ENCODE results near the gene NRP2.

The NRP2 gene

GRCh38 chr2:205684871-205685313 lies 2.6 kb downstream of the NRP2 start:
- ATAC-seq, result no peak
- TF ChIP-seq ZFP3 (CRISPR knock-in tag; IDR thresholded peaks at IDR 0.05) (no peak), CSDC2 (CRISPR knock-in tag; IDR thresholded peaks at IDR 0.05) (no peak), PPARA (CRISPR knock-in tag; IDR thresholded peaks at IDR 0.05; ENCODE audit: borderline replicate concordance) (no peak)

DNA sequence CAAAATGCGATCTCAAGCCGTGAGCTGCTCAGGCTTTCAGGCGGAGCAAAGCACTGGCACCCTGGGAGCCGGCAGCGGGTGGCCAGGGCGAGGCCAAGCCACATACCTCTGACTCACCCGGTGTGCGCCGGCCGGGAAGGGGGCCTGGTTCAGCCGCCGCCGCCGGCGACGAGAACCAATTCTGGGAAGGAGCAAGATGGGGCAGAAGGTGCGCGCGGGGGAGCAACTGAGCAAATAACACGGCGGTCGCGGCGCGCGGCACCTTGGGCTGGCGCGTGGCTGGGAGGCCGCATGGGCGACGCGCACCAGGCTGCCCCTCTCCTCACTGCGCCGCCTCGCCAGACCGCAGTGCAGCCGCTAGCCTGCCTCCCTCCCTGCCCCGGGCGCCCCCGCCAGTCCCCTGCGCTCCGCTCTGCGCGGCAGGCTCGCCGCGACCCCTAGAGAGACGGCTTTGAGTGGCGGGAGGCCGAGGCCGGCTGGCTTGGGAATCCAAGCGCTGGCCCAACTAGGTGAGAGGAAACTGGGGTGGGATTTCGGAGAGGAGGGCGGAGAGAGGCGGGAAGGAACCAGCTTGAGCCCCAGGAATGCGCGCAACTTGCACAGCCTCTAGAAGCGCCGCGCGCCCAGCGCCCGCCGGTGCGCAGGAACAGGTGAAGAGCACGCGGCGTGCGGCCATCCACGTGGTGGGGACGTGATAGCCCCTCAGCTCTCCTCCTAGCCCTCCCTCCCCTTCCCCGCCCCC lies 3.2 kb downstream of the NRP2 start:
- no peak for TF ChIP-seq TOX (CRISPR knock-in tag; IDR thresholded peaks at IDR 0.05; ENCODE audit: borderline replicate concordance)
- no peak for TF ChIP-seq ZNF70 (CRISPR knock-in tag; IDR thresholded peaks at IDR 0.05)
- no peak for TF ChIP-seq BACH2 (CRISPR knock-in tag; IDR thresholded peaks at IDR 0.05; ENCODE audit: borderline replicate concordance)
- TF ChIP-seq CREB5 (CRISPR knock-in tag; IDR thresholded peaks at IDR 0.05; ENCODE audit: low read depth), result no peak
- TF ChIP-seq, protein P1, sequence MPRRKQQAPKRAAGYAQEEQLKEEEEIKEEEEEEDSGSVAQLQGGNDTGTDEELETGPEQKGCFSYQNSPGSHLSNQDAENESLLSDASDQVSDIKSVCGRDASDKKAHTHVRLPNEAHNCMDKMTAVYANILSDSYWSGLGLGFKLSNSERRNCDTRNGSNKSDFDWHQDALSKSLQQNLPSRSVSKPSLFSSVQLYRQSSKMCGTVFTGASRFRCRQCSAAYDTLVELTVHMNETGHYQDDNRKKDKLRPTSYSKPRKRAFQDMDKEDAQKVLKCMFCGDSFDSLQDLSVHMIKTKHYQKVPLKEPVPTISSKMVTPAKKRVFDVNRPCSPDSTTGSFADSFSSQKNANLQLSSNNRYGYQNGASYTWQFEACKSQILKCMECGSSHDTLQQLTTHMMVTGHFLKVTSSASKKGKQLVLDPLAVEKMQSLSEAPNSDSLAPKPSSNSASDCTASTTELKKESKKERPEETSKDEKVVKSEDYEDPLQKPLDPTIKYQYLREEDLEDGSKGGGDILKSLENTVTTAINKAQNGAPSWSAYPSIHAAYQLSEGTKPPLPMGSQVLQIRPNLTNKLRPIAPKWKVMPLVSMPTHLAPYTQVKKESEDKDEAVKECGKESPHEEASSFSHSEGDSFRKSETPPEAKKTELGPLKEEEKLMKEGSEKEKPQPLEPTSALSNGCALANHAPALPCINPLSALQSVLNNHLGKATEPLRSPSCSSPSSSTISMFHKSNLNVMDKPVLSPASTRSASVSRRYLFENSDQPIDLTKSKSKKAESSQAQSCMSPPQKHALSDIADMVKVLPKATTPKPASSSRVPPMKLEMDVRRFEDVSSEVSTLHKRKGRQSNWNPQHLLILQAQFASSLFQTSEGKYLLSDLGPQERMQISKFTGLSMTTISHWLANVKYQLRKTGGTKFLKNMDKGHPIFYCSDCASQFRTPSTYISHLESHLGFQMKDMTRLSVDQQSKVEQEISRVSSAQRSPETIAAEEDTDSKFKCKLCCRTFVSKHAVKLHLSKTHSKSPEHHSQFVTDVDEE (CRISPR knock-in tag; IDR thresholded peaks at IDR 0.05), result no peak
- TF ChIP-seq PPARA (CRISPR knock-in tag; IDR thresholded peaks at IDR 0.05; ENCODE audit: borderline replicate concordance), result no peak
- TF ChIP-seq RARB (CRISPR knock-in tag; IDR thresholded peaks at IDR 0.05), result no peak
- TF ChIP-seq ZFP30 (CRISPR knock-in tag; IDR thresholded peaks at IDR 0.05), result no peak
- TF ChIP-seq CSDC2 (CRISPR knock-in tag; IDR thresholded peaks at IDR 0.05), result no peak
- TF ChIP-seq CSRNP3 (CRISPR knock-in tag; IDR thresholded peaks at IDR 0.05), result no peak
- TF ChIP-seq ZNF565 (CRISPR knock-in tag; conservative IDR thresholded peaks at IDR 0.05; ENCODE audit: low read depth), result no peak
- TF ChIP-seq SNAI2 (CRISPR knock-in tag; IDR thresholded peaks at IDR 0.05), result no peak
- no peak for TF ChIP-seq ESRRG (CRISPR knock-in tag; IDR thresholded peaks at IDR 0.05)
- TF ChIP-seq ZNF8 (CRISPR knock-in tag; IDR thresholded peaks at IDR 0.05), result no peak
- TF ChIP-seq ISL1 (CRISPR knock-in tag; IDR thresholded peaks at IDR 0.05), result no peak
- no peak for TF ChIP-seq TCF4 (CRISPR knock-in tag; IDR thresholded peaks at IDR 0.05; ENCODE audit: borderline replicate concordance)
- TF ChIP-seq ARNTL (CRISPR knock-in tag; IDR thresholded peaks at IDR 0.05; ENCODE audit: borderline replicate concordance, low read depth), result no peak
- TF ChIP-seq ZC3H10 (CRISPR knock-in tag; IDR thresholded peaks at IDR 0.05), result no peak
- peak; percentile 37 for ATAC-seq

- TF ChIP-seq OSR1 (CRISPR knock-in tag; IDR thresholded peaks at IDR 0.05) (no peak), POU6F1 (CRISPR knock-in tag; IDR thresholded peaks at IDR 0.05; ENCODE audit: borderline replicate concordance, low read depth) (no peak), ZNF565 (CRISPR knock-in tag; conservative IDR thresholded peaks at IDR 0.05; ENCODE audit: low read depth) (no peak), CSDC2 (CRISPR knock-in tag; IDR thresholded peaks at IDR 0.05) (0 out of 2 replicates have a peak, but pooled peaks have one; percentile 15), PPARA (CRISPR knock-in tag; IDR thresholded peaks at IDR 0.05; ENCODE audit: borderline replicate concordance) (no peak), TCF4 (CRISPR knock-in tag; IDR thresholded peaks at IDR 0.05; ENCODE audit: borderline replicate concordance) (no peak), RARB (CRISPR knock-in tag; IDR thresholded peaks at IDR 0.05) (no peak), CREB5 (CRISPR knock-in tag; IDR thresholded peaks at IDR 0.05; ENCODE audit: low read depth) (no peak)
- TF ChIP-seq, protein P2, sequence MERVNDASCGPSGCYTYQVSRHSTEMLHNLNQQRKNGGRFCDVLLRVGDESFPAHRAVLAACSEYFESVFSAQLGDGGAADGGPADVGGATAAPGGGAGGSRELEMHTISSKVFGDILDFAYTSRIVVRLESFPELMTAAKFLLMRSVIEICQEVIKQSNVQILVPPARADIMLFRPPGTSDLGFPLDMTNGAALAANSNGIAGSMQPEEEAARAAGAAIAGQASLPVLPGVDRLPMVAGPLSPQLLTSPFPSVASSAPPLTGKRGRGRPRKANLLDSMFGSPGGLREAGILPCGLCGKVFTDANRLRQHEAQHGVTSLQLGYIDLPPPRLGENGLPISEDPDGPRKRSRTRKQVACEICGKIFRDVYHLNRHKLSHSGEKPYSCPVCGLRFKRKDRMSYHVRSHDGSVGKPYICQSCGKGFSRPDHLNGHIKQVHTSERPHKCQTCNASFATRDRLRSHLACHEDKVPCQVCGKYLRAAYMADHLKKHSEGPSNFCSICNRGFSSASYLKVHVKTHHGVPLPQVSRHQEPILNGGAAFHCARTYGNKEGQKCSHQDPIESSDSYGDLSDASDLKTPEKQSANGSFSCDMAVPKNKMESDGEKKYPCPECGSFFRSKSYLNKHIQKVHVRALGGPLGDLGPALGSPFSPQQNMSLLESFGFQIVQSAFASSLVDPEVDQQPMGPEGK (CRISPR knock-in tag; IDR thresholded peaks at IDR 0.05; ENCODE audit: borderline replicate concordance), result no peak
- 0 out of 3 replicates have a peak, but pooled peaks have one; percentile 3 for ATAC-seq
These were observed 3.9 kb downstream of the NRP2 start for GRCh38 chr2:205686056-205686782.
